GM18526 (cell line): ENCODE results near the gene COL16A1.

Experiments used
- POLR2A ChIP-seq: IDR thresholded peaks from 3 replicates; pipeline ENCODE4 v1.6.1; 2011; ENCODE audit not compliant: insufficient read length; ENCODE audit errors: extremely low read depth

Gene COL16A1

GRCh38 chr1:31617218-31617915 is 86.5 kb downstream of the COL16A1 start, which contains the start of gene HCRTR1:
HCRTR1 (plus strand) TSS chr1:31617689; CDS start chr1:31619193, 1,504 bp downstream.
- no peak for TF ChIP-seq POLR2A

GRCh38 chr1:31615939-31616338 is 87.9 kb downstream of the COL16A1 start:
- no peak for TF ChIP-seq POLR2A

GRCh38 chr1:31615414-31615813 is 88.4 kb downstream of the COL16A1 start:
- no peak for TF ChIP-seq POLR2A

GRCh38 chr1:31614414-31615005 is 89.3 kb downstream of the COL16A1 start:
- no peak for TF ChIP-seq POLR2A

DNA sequence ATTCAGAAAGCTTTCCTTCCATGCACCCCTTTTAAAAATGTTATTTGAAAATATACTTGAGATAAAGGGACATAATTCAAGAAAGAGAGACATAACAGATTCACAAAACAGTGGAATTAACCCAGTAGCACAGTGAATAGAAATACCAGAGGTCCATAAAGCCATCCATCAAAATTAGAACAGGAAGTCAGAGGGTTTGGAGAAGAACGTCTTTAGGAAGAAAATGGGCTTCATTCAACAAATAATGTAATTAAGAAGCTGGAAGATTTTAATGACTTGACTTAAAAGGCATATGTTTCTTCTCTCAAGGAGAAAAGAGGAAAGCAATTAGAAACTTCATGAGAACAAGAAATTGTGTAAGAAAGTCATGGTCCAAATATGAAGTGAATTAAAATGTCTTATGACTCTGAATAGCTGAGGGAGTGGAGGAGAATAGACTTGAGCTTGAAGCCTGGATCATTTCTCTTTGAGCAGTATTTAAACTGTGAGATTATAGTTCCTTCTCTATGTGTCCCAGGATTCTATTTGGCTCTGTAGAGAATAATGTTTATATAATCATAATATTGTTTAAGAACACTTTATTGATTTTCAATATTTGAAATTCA is 94.2 kb downstream of the COL16A1 start:
- no peak for TF ChIP-seq POLR2A

DNA sequence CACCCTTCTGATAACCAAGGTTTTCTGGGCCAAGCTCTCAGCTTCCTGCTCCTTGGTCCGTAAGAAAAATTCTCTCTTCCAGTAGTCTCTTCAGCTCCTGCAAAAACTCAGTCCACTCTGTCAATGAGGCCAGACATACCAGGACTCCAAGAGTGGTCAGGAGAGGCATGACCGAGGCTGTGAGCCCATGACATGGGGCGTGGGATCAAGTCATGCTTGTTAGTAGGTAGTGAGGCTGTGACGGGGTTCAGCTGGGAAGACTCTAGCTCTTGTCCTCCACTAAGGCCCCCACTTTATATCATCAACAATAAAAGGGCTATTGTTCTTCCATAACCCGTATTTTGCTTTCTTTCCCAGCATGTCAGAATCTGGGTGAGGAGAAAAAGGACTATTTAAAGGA is 96.5 kb downstream of the COL16A1 start:
- TF ChIP-seq POLR2A: no peak

GRCh38 chr1:31605908-31606427 is 97.8 kb downstream of the COL16A1 start:
- TF ChIP-seq POLR2A: no peak
